Measurements from ENCODE around the gene HPSE2.

HPSE2 gene

DNA sequence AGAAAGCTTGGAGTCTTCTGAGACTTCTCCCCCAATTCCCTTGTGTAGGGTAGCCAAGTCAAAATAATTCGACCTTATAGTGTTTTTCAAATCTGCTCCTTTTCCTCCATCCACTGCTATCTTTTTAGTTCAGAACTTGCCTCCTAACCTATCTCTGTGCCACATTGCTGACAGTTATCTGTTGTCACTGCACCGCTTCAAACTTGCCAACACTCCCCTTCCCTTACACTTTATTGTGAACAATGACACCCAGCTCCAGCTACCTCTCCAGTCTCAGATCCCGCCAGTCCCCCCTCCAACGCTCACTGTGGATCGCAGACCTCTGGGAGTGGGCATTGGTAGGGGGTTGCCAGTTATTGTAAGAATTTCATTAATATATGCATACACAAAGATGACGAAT, 772.6 kb downstream of the HPSE2 start:
- no peak overlapping the region for H3K4me3 Mint-ChIP-seq
- H3K4me1 Mint-ChIP-seq (ENCODE audit: low read depth) = peaks cover 2% of the 10 kb centered on the region
- no peak for DNase-seq (ENCODE audit: low spot score)
- peaks cover 12% of the 10 kb centered on the region for H3K27me3 Mint-ChIP-seq (ENCODE audit: low read depth)
- no peak overlapping the region for H3K27ac Mint-ChIP-seq
- no peaks in the 10 kb centered on the region for H3K9me3 Mint-ChIP-seq
- H3K36me3 Mint-ChIP-seq (ENCODE audit: low read depth) = no peaks in the 10 kb centered on the region

DNA sequence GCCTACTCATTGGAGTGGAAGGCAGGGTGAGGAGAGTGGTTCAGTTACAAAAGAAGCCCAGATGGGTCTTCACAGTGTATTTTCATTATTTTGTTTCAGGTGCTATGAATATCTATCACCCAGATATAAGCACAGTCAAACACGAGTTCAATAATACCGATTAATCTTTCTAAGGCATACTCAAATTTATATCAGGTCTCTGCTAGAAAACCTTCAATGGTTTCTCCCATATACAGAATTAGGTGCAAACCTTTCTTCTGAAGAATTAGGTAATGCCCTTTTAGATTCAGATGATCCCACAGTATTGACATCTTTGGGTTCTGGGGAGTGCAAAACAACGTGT, 774.2 kb downstream of the HPSE2 start:
- no peaks in the 10 kb centered on the region for H3K9me3 Mint-ChIP-seq
- H3K4me3 Mint-ChIP-seq = no peak overlapping the region
- H3K4me1 Mint-ChIP-seq (ENCODE audit: low read depth) = no peaks in the 10 kb centered on the region
- H3K36me3 Mint-ChIP-seq (ENCODE audit: low read depth) = no peaks in the 10 kb centered on the region
- no peak for DNase-seq (ENCODE audit: low spot score)
- H3K27me3 Mint-ChIP-seq (ENCODE audit: low read depth) = peaks cover 17% of the 10 kb centered on the region
- no peak overlapping the region for H3K27ac Mint-ChIP-seq

DNA sequence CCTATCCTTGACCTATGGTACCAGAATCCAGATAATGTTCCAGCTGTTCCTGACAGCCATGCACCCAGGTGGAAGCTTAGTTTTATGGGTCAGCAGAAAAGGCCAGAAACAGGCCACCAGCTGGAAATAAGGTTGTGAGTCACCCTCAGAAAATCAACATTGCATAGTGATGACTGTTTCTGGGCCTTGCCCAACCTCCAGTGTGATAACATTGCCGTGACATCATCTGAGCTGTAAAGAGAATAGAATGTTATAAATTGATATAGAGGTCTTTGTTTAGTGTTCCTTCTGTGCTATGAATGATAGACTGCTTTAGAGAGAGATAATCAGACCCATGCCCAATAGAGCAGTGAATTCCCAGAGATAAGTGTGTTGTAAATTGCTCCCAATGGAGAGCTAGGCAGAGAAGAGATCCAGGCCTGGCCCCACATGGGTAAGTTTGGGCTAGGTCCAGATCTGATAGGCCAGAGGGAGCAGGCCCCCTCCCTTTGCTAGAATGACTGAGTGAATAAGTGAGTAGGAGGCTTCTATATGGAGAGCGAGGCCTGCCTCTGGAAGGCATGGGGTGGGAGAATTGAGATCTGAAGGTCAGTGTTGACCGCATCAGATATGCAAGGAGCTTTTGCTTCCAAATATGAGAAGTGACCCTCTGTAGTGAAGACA, 774.7 kb downstream of the HPSE2 start:
- no peak overlapping the region for H3K4me3 Mint-ChIP-seq
- H3K4me1 Mint-ChIP-seq (ENCODE audit: low read depth) = no peaks in the 10 kb centered on the region
- no peak for DNase-seq (ENCODE audit: low spot score)
- no peaks in the 10 kb centered on the region for H3K36me3 Mint-ChIP-seq (ENCODE audit: low read depth)
- H3K9me3 Mint-ChIP-seq = no peaks in the 10 kb centered on the region
- H3K27ac Mint-ChIP-seq = no peak overlapping the region
- H3K27me3 Mint-ChIP-seq (ENCODE audit: low read depth) = peaks cover 17% of the 10 kb centered on the region

DNA sequence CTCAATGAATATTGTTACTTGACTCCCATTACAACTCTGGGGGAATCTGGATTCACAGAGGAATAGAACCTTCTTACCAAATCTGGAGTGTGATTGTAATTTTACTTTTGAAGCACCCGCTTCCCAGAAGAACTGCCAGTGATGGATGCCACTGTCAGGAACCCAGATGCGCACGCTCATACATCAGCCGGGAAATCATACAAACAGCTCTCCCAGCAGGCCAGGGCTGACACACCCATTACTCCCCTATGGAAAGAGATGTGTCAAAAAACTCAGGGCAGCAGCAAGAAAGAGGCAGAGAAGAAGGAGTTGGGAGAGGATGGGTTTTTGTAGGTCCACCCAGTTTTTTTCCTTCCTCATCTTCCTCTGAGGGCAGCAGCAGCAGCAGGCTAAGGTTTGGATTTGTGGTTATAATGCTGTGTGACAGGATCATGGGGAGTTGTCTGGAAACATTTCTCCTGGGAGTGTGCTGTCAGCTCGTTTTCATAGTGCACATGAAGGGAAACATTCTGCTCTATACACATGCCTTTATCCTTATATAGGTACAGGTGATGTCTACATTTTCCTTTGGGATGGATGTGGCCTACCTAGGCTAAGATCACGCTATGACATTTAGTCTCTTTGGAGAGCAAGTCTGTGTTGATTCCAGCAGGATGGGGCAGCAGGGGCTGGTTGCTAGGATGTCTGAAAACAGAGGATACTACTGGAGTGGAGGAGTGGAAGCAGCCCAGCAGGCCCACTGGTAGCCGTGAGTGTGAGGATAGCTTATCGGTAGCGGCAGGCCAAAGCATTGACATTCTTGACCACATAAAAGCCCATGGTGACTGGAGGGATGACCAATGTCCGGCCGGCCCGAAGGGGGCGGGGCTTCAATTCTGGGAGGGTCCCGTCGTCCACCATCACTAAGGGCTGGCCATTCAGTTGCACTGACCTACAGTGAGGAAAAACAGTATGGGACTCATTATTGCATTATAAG, 776.6 kb downstream of the HPSE2 start:
- Mint-ChIP-seq H3K27ac (no peak overlapping the region), H3K36me3 (ENCODE audit: low read depth) (no peaks in the 10 kb centered on the region), H3K4me3 (no peak overlapping the region)

DNA sequence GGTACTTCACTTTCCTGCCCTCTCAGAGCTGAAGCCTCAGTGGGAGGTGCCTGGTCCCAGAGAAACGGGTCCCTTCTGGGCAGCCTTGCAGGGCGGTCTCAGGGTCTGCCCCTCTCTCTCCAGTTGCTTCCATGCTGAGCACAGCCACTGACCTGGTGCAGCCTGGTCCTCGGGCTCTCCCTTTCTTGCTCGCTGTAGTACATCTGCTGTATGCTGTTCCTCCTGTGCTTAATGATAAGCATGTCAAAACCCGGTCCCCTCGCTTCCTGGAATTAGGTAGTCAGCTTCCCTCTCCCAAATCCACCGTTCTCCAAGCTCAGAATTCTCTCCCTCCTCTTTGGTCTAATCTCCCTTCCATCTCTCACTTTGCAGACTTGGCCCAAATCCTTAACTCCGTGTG, 777.9 kb downstream of the HPSE2 start:
- DNase-seq (ENCODE audit: low spot score) = no peak
- H3K9me3 Mint-ChIP-seq = no peaks in the 10 kb centered on the region
- H3K27ac Mint-ChIP-seq = no peak overlapping the region
- no peak overlapping the region for H3K4me3 Mint-ChIP-seq
- H3K36me3 Mint-ChIP-seq (ENCODE audit: low read depth) = no peaks in the 10 kb centered on the region
- peaks cover 18% of the 10 kb centered on the region for H3K27me3 Mint-ChIP-seq (ENCODE audit: low read depth)
- no peaks in the 10 kb centered on the region for H3K4me1 Mint-ChIP-seq (ENCODE audit: low read depth)

More for the DNA sequence above, 776.6 kb downstream of the HPSE2 start:
- DNase-seq (ENCODE audit: low spot score) = no peak
- Mint-ChIP-seq H3K9me3 (no peaks in the 10 kb centered on the region), H3K27me3 (ENCODE audit: low read depth) (peaks cover 15% of the 10 kb centered on the region), H3K4me1 (ENCODE audit: low read depth) (no peaks in the 10 kb centered on the region)

DNA sequence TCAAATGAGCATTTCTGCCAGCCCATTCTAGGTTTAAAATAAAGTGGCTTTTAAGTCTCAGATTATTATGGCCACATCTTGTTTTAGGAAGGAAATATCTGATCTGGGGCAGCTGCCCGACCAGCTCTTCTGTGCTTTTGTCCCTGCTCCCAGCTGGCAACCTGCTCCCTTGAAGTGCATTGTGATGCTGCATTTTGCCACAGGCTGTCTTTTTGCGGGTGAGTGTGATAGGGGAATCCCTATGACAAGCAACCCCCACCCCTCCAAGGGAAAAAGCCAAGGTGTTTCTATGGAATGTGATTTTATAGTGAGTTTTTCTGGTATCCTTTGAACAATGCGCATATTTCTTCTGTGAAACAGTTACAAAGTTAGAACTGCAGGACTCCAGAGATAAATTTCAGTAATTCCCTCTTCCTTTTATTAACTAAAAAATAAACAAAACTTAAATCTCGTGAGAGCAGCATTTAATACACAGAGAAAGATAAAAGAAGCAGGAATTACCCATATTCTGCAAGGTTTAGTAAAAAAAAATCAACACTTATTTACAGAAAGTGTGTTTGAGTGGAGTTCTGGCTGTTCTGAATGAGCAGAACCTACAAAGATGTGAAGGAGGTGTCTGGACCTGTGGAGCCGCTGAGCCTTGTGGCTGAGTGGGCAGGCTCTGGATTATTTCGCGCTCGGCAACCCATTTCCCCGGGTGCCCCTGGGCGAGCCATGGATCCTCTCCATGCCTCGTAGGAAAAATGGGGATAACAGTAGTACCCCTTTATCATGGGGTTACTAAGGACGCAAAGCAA, 778.8 kb downstream of the HPSE2 start:
- H3K9me3 Mint-ChIP-seq = no peaks in the 10 kb centered on the region

DNA sequence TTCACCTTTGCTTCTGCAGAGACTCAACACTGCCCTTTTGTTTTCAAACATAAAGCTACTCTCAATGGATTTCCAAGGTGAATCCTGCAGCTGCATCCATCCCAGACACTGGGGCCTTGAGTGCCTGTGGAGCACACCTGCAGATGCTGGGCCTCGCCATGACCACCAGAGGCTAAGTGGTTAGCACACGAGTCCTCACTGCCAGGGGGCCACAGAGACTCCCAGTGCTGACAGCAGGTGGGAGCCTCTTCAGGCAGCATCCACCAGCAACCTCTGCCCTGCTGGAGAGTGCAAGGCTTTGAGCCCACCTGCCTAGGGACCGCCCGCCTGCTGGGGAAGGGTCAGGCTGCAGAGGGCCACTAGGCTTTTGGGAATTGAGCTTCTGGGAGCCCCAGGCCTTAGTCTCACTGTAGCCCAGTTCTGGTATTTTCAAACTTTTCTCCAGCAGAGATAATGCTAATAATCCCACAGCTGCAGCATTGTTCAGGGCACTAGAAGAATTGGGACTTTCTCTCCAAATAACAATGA, 779.5 kb downstream of the HPSE2 start:
- H3K27me3 Mint-ChIP-seq (ENCODE audit: low read depth) = peaks cover 24% of the 10 kb centered on the region
- H3K4me3 Mint-ChIP-seq = no peak overlapping the region
- no peaks in the 10 kb centered on the region for H3K36me3 Mint-ChIP-seq (ENCODE audit: low read depth)
- H3K4me1 Mint-ChIP-seq (ENCODE audit: low read depth) = no peaks in the 10 kb centered on the region
- no peaks in the 10 kb centered on the region for H3K9me3 Mint-ChIP-seq
- no peak overlapping the region for H3K27ac Mint-ChIP-seq
- DNase-seq (ENCODE audit: low spot score) = no peak

More for the DNA sequence above, 778.8 kb downstream of the HPSE2 start:
- no peaks in the 10 kb centered on the region for H3K4me1 Mint-ChIP-seq (ENCODE audit: low read depth)
- H3K4me3 Mint-ChIP-seq = no peak overlapping the region
- peaks cover 20% of the 10 kb centered on the region for H3K27me3 Mint-ChIP-seq (ENCODE audit: low read depth)
- no peaks in the 10 kb centered on the region for H3K36me3 Mint-ChIP-seq (ENCODE audit: low read depth)
- H3K27ac Mint-ChIP-seq = no peak overlapping the region
- no peak for DNase-seq (ENCODE audit: low spot score)

DNA sequence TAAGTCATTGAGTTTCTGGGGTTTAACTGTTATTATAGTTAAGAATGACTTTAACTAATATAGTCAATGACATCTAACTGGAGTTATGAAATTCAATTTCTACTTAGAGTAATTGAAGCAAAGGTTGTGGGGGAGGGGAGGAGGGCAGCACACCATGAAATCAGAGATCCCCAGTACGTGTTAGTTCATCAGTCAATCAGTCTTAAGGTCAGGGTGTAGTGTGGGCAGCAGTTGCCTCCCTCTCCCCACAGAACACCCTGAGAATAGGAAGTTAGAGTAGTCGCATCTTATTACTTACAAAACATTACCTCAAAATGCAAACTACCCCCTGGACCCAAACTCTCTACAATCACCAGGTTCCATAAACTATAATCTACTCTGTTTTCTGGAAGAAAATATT, 781.9 kb downstream of the HPSE2 start:
- Mint-ChIP-seq H3K4me3 (no peak overlapping the region), H3K36me3 (ENCODE audit: low read depth) (no peaks in the 10 kb centered on the region), H3K9me3 (no peaks in the 10 kb centered on the region), H3K4me1 (ENCODE audit: low read depth) (no peaks in the 10 kb centered on the region), H3K27ac (no peak overlapping the region), H3K27me3 (ENCODE audit: low read depth) (peaks cover 37% of the 10 kb centered on the region)
- DNase-seq (ENCODE audit: low spot score) = no peak

DNA sequence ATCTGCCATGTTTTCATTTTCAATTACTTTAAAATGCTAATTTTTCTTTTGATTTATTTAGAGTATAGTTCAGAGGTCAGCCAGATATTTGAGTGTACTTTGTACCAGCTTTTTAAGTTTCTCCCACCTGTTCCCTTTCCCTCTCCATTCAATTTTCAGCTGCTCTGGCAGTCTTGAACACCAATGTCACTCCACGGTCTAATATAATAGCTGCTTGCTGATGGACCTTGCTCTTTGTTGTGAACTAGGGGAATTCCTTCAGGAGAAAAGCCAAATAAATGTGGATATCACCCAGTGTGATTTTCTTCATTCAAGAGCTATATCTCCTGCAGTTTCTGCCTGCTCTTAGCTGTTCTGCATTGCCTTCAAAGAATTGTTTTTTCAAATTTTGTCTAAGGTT, 785.0 kb downstream of the HPSE2 start:
- no peak for DNase-seq (ENCODE audit: low spot score)
- no peaks in the 10 kb centered on the region for H3K9me3 Mint-ChIP-seq
- no peaks in the 10 kb centered on the region for H3K36me3 Mint-ChIP-seq (ENCODE audit: low read depth)
- H3K27me3 Mint-ChIP-seq (ENCODE audit: low read depth) = peaks cover 28% of the 10 kb centered on the region
- H3K4me3 Mint-ChIP-seq = no peak overlapping the region
- peaks cover 3% of the 10 kb centered on the region for H3K4me1 Mint-ChIP-seq (ENCODE audit: low read depth)
- no peak overlapping the region for H3K27ac Mint-ChIP-seq

DNA sequence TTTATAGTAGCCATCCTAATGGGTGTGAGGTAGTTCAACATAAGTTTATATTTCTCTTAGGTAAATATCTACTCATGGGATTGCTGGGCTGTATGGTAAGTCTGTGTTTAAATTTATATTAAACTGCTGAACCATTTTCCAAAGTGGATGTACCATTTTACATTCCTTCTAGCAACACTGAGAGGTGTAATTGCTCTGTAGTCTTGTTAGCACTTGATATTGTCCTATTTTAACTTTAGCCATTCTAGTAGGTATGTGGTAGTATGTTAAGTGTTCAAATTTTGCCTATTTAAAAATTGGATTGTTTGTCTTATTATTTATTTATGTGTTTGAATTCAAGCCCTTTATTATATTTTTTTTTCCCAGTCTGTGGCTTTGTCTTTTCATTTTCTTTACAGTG, 786.4 kb downstream of the HPSE2 start:
- DNase-seq (ENCODE audit: low spot score) = no peak
- H3K4me3 Mint-ChIP-seq = no peak overlapping the region
- no peaks in the 10 kb centered on the region for H3K9me3 Mint-ChIP-seq
- peaks cover 28% of the 10 kb centered on the region for H3K27me3 Mint-ChIP-seq (ENCODE audit: low read depth)
- H3K27ac Mint-ChIP-seq = no peak overlapping the region
- H3K4me1 Mint-ChIP-seq (ENCODE audit: low read depth) = peaks cover 12% of the 10 kb centered on the region
- H3K36me3 Mint-ChIP-seq (ENCODE audit: low read depth) = peaks cover 7% of the 10 kb centered on the region

DNA sequence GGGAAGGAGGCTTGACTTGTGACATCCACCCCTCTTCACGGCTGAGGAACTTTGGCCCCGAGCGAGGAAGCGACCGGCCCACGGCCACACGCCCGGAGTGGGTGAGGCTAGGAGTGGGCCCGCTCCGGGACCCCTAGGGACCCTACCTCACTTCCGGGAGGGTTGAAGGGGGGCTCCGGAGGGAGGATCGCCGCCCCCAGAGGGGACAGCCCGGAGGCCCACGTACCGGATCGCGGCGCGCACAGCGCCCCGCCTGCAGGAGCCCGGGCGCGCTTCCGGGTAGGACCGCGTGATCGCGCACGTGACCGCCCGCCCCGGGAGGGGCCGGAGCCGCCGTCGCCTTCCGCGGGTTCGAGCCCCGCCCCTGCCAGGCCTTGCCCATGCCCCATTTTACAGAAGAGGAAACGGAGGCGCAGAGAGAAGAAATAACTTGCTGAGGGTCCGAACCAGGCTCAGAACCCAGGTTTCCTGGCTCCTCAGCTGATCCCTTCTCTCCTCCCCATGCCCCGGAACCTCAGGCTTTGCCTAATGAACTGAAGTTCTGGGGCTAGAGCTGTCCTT, 788.9 kb downstream of the HPSE2 start, which contains the start of gene HPS1:
TSS of gene HPS1 (minus strand) at position 275 of the 561 bp plus-strand sequence. CDS start 3,695 bp downstream, outside the sequence.
- Mint-ChIP-seq H3K9me3 (no peaks in the 10 kb centered on the region), H3K27me3 (ENCODE audit: low read depth) (peaks cover 18% of the 10 kb centered on the region), H3K27ac (peak within 1 kb of the TSS; percentile 90), H3K4me3 (peak within 1 kb of the TSS; percentile 95), H3K4me1 (ENCODE audit: low read depth) (peaks cover 22% of the 10 kb centered on the region), H3K36me3 (ENCODE audit: low read depth) (peaks cover 20% of the 10 kb centered on the region)
- DNase-seq (ENCODE audit: low spot score) = peak; percentile 84

DNA sequence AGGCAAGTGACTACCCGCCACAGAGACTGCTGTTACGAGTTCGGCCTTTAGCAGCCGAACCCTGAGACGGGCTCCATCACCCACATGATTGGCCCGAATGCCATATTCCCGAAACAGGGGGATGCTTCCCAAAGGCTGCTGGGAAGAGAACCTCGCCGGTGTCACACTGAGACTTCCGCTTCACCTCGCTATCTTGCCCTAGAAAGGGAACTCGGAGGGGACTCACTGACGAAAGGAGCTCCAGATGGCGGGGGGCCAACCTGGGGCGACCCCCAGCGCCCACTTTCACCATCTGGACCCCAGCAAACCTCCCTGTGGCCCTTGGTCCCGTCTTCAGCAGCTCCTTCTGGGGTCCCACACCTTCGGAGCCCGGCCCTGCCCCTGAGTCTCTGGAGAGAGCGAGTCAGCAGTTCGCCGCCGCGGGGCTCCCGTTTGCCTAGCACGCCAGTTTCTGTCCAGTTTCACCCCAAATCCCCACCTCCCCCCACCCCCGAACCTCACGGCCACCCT, 789.4 kb downstream of the HPSE2 start:
- Mint-ChIP-seq H3K36me3 (ENCODE audit: low read depth) (peaks cover 24% of the 10 kb centered on the region), H3K4me1 (ENCODE audit: low read depth) (peaks cover 23% of the 10 kb centered on the region), H3K9me3 (no peaks in the 10 kb centered on the region)

DNA sequence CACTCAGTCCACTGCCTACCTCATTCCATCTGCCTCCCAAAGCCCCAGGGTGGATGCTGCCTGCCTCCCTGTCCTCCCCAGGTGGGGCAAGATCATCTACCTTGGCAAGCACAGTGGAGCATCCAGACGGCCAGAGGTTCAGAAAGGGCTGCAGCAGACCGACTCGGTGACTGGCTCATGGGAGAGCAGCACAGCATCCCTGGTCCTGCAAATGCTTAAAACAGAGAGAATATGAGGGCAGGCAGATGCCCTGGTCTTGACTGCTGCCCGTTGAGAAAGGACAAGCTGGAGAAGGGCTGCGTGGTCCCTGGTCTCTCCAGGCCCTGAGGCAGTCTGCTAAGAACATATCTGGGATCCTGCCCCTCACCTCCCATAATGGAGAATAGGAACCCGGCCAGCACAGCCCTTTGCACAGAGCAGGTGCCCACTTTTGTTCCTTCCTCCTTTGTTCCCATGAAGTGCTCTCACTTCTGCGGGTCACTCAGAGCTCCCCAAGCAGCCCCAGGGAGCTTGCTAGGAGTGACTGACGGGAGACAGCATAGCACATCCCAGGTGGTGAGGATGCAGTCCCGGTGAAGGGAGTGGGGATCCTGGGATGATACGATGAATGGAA, 790.3 kb downstream of the HPSE2 start:
- peaks cover 9% of the 10 kb centered on the region for H3K27me3 Mint-ChIP-seq (ENCODE audit: low read depth)
- DNase-seq (ENCODE audit: low spot score) = no peak
- H3K36me3 Mint-ChIP-seq (ENCODE audit: low read depth) = peaks cover 30% of the 10 kb centered on the region
- H3K4me3 Mint-ChIP-seq = peak overlapping the region; percentile 95
- peak overlapping the region; percentile 90 for H3K27ac Mint-ChIP-seq
- H3K9me3 Mint-ChIP-seq = no peaks in the 10 kb centered on the region
- peaks cover 24% of the 10 kb centered on the region for H3K4me1 Mint-ChIP-seq (ENCODE audit: low read depth)

More for the DNA sequence above, 789.4 kb downstream of the HPSE2 start:
- DNase-seq (ENCODE audit: low spot score) = peak; percentile 19
- H3K27me3 Mint-ChIP-seq (ENCODE audit: low read depth) = peaks cover 16% of the 10 kb centered on the region
- H3K27ac Mint-ChIP-seq = peak overlapping the region; percentile 90
- H3K4me3 Mint-ChIP-seq = peak overlapping the region; percentile 95
